K562 (cell line): ENCODE data around the gene USP22. TPM values are rescaled to one million over a fixed set of nuclear protein-coding genes. Genes with fewer than 3 reads are reported as not detected.

Experiments
- FOXK2 ChIP-seq, 2 experiments: fragments of 450-650 bp; IDR thresholded peaks in 1 of 2; conservative IDR thresholded peaks in 1 of 2; 2 replicates each; pipeline ENCODE4 v1.6.1; 2016; ENCODE audit warnings: low read depth in 2 of 2, mild to moderate bottlenecking in 1 of 2
- FOXO4 ChIP-seq: fragments of 450-650 bp; formaldehyde crosslinking; IDR thresholded peaks from 2 replicates; pipeline ENCODE4 v1.4.0; 2020; ENCODE audit warnings: mild to moderate bottlenecking, moderate library complexity
- GTF2E2 ChIP-seq: fragments of 200-800 bp; sonication (Bioruptor generic); IDR thresholded peaks from 2 replicates; pipeline ENCODE4 v1.6.1; 2016; ENCODE audit warnings: missing genetic modification characterization, missing compliant biosample characterization
- POLR2AphosphoS5 ChIP-seq: IDR thresholded peaks from 2 replicates; pipeline ENCODE4 v1.6.1; 2011; ENCODE audit warnings: mild to moderate bottlenecking, low read depth, low read length, moderate library complexity; ENCODE audit not compliant: control insufficient read depth, insufficient read depth
- POLR2G ChIP-seq: fragments of 200-400 bp; formaldehyde crosslinking; IDR thresholded peaks from 2 replicates; pipeline ENCODE4 v1.6.1; 2017; ENCODE audit warnings: low read depth, mild to moderate bottlenecking, antibody characterized with exemption, low read length, moderate library complexity
- RBM22 ChIP-seq: fragments of 200-400 bp; formaldehyde crosslinking; IDR thresholded peaks from 2 replicates; pipeline ENCODE4 v1.6.1; 2018; ENCODE audit warnings: low read length, low read depth; ENCODE audit not compliant: poor library complexity, severe bottlenecking
- SMARCB1 ChIP-seq: IDR thresholded peaks from 2 replicates; pipeline ENCODE4 v1.6.1; 2011; ENCODE audit warnings: improper control_type of control experiment, low read depth; ENCODE audit not compliant: insufficient read length
- STAT5B ChIP-seq: fragments of 250-450 bp; sonication (Bioruptor Pico); IDR thresholded peaks from 2 replicates; pipeline ENCODE4 v1.8.0; 2021; ENCODE audit warnings: mild to moderate bottlenecking, inconsistent platforms
- XRCC4 ChIP-seq: IDR thresholded peaks from one replicate; pipeline ENCODE4 v1.6.1; 2011; ENCODE audit not compliant: insufficient read depth, insufficient read length; ENCODE audit errors: extremely low read depth
- ZNF232 ChIP-seq: sonication (generic); formaldehyde crosslinking; IDR thresholded peaks from 2 replicates; pipeline ENCODE4 v1.8.0; 2022; ENCODE audit warnings: mild to moderate bottlenecking, missing genetic modification reagents
- ZNF24 ChIP-seq: fragments of 450-650 bp; IDR thresholded peaks from 2 replicates; pipeline ENCODE4 v1.6.1; 2016
- ZNF274 ChIP-seq: IDR thresholded peaks from 2 replicates; pipeline ENCODE4 v1.6.1; 2011; ENCODE audit warnings: low read depth, mild to moderate bottlenecking, low read length, moderate library complexity, borderline replicate concordance
- ZNF384 ChIP-seq: IDR thresholded peaks from 2 replicates; pipeline ENCODE4 v1.6.1; 2012; ENCODE audit warnings: low read depth, low read length, improper control_type of control experiment
- polyA plus RNA-seq, 8 experiments: library from polyadenylated mRNA; depleted of rRNA in 4 of 8; stranded (reverse) in 5 of 8; unstranded in 3 of 8; fragments of >200 nt; fragmentation: Nextera tagmentation in 2 of 8; fragmentation: Illumina TruSeq in 1 of 8; extraction: Ambion mirVana in 2 of 8; extraction: Trizol in 1 of 8; gene quantifications; 2 replicates each; pipeline versions ENCODE4 v1.2.1 to v1.2.3, GENCODE V29; 2011 to 2014; ENCODE audit warnings: inconsistent platforms in 1 of 8, missing spikeins in 1 of 8
- total RNA-seq, 7 experiments: library from RNA; depleted of rRNA in 6 of 7; stranded (reverse); fragments of >200 nt in 6 of 7; fragmentation: Illumina TruSeq in 2 of 7; extraction: Trizol in 2 of 7; gene quantifications; 2 replicates each; pipeline versions ENCODE4 v1.2.1 to v1.2.3, GENCODE V29; 2011 to 2021; ENCODE audit warnings: low replicate concordance in 1 of 7
- TF ChIP-seq, protein P1 (sequence below): fragments of 450-650 bp; IDR thresholded peaks from 2 replicates; pipeline ENCODE4 v1.6.1; 2016; ENCODE audit warnings: low read depth
- TF ChIP-seq, protein P2 (sequence below): sonication (generic); formaldehyde crosslinking; IDR thresholded peaks from 2 replicates; pipeline ENCODE4 v1.8.0; 2022; ENCODE audit warnings: mild to moderate bottlenecking, missing genetic modification reagents
- TF ChIP-seq, protein P3 (sequence below): fragments of 450-650 bp; IDR thresholded peaks from 2 replicates; pipeline ENCODE4 v1.6.1; 2016

Gene USP22
- total and polyA plus RNA-seq, 9 of the 15 experiments (the other 6 are each of a cell fraction or from before 2014, with no cell fraction given) = 6.5 to 113 (median 58.9) TPM

- no peak for TF ChIP-seq ZNF384
- TF ChIP-seq XRCC4 = no peak
- TF ChIP-seq STAT5B (CRISPR knock-in tag) = no peak
- peak; percentile 80 for TF ChIP-seq RBM22
- TF ChIP-seq, protein P1, sequence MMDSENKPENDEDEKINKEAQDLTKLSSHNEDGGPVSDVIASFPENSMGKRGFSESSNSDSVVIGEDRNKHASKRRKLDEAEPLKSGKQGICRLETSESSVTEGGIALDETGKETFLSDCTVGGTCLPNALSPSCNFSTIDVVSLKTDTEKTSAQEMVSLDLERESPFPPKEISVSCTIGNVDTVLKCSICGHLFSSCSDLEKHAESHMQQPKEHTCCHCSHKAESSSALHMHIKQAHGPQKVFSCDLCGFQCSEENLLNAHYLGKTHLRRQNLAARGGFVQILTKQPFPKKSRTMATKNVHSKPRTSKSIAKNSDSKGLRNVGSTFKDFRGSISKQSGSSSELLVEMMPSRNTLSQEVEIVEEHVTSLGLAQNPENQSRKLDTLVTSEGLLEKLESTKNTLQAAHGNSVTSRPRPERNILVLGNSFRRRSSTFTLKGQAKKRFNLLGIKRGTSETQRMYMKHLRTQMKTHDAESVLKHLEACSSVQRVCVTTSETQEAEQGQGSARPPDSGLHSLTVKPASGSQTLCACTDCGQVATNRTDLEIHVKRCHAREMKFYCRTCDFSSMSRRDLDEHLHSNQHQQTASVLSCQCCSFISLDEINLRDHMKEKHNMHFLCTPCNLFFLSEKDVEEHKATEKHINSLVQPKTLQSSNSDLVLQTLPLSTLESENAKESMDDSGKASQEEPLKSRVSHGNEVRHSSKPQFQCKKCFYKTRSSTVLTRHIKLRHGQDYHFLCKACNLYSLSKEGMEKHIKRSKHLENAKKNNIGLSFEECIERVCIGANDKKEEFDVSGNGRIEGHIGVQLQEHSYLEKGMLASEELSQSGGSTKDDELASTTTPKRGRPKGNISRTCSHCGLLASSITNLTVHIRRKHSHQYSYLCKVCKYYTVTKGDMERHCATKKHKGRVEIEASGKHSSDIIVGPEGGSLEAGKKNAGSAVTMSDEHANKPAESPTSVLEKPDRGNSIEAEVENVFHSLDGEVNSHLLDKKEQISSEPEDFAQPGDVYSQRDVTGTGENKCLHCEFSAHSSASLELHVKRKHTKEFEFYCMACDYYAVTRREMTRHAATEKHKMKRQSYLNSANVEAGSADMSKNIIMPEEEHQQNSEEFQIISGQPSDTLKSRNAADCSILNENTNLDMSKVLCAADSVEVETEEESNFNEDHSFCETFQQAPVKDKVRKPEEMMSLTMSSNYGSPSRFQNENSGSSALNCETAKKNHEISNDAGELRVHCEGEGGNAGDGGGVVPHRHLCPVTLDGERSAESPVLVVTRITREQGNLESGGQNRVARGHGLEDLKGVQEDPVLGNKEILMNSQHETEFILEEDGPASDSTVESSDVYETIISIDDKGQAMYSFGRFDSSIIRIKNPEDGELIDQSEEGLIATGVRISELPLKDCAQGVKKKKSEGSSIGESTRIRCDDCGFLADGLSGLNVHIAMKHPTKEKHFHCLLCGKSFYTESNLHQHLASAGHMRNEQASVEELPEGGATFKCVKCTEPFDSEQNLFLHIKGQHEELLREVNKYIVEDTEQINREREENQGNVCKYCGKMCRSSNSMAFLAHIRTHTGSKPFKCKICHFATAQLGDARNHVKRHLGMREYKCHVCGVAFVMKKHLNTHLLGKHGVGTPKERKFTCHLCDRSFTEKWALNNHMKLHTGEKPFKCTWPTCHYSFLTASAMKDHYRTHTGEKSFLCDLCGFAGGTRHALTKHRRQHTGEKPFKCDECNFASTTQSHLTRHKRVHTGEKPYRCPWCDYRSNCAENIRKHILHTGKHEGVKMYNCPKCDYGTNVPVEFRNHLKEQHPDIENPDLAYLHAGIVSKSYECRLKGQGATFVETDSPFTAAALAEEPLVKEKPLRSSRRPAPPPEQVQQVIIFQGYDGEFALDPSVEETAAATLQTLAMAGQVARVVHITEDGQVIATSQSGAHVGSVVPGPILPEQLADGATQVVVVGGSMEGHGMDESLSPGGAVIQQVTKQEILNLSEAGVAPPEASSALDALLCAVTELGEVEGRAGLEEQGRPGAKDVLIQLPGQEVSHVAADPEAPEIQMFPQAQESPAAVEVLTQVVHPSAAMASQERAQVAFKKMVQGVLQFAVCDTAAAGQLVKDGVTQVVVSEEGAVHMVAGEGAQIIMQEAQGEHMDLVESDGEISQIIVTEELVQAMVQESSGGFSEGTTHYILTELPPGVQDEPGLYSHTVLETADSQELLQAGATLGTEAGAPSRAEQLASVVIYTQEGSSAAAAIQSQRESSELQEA = no peak
- TF ChIP-seq, protein P2, sequence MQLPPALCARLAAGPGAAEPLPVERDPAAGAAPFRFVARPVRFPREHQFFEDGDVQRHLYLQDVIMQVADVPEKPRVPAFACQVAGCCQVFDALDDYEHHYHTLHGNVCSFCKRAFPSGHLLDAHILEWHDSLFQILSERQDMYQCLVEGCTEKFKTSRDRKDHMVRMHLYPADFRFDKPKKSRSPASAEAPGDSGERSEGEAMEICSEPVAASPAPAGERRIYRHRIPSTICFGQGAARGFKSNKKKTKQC (CRISPR knock-in tag) = no peak
- no peak for TF ChIP-seq ZNF24
- TF ChIP-seq, protein P3, sequence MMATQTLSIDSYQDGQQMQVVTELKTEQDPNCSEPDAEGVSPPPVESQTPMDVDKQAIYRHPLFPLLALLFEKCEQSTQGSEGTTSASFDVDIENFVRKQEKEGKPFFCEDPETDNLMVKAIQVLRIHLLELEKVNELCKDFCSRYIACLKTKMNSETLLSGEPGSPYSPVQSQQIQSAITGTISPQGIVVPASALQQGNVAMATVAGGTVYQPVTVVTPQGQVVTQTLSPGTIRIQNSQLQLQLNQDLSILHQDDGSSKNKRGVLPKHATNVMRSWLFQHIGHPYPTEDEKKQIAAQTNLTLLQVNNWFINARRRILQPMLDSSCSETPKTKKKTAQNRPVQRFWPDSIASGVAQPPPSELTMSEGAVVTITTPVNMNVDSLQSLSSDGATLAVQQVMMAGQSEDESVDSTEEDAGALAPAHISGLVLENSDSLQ = no peak
- peak; percentile 21; the same call in 1 of the 2 replicates for TF ChIP-seq POLR2AphosphoS5
- no peak for TF ChIP-seq GTF2E2 (tag)
- TF ChIP-seq ZNF232 = no peak
- TF ChIP-seq SMARCB1 = no peak
- no peak for TF ChIP-seq FOXO4 (CRISPR knock-in tag)
- TF ChIP-seq POLR2G = peak; percentile 44
- no peak for TF ChIP-seq ZNF274
- no peak for TF ChIP-seq FOXK2 (conservative IDR thresholded peaks at IDR 0.05 in 1 of 2, IDR thresholded peaks at IDR 0.05 in 1 of 2; ENCODE audit: low read depth in 2 of 2)
Observed at GRCh38 chr17:21004016-21004930, 38.5 kb downstream of the USP22 start (continued).
